ENCODE data around the gene EXOC4.

EXOC4 gene

GRCh38 chr7:133797818-133798520, 545.1 kb downstream of the EXOC4 start:
- intact Hi-C loops (cut with DNase I), result no loop called here
- DNase-seq, result no peak

GRCh38 chr7:133801341-133801740, 548.5 kb downstream of the EXOC4 start:
- DNase-seq, result no peak
- intact Hi-C loops (cut with DNase I), result no loop called here

- intact Hi-C loops (cut with DNase I), result no loop called here
- no peak for DNase-seq
Observed at GRCh38 chr7:133804127-133804526, 551.2 kb downstream of the EXOC4 start.

GRCh38 chr7:133805426-133805825, 552.5 kb downstream of the EXOC4 start:
- intact Hi-C loops (cut with DNase I), result no loop called here

GRCh38 chr7:133807624-133808492, 555.0 kb downstream of the EXOC4 start:
- intact Hi-C loops (cut with DNase I), result no loop called here
- no peak for DNase-seq

More at GRCh38 chr7:133805426-133805825, 552.5 kb downstream of the EXOC4 start:
- no peak for DNase-seq

GRCh38 chr7:133808493-133808866, 555.6 kb downstream of the EXOC4 start:
- intact Hi-C loops (cut with DNase I), result no loop called here
- no peak for DNase-seq

GRCh38 chr7:133812877-133813276, 560.0 kb downstream of the EXOC4 start:
- no peak for DNase-seq
- intact Hi-C loops (cut with DNase I), result no loop called here

- DNase-seq, result no peak
- intact Hi-C loops (cut with DNase I), result no loop called here
Observed at GRCh38 chr7:133815611-133816210, 562.8 kb downstream of the EXOC4 start.

GRCh38 chr7:133819695-133820094, 566.8 kb downstream of the EXOC4 start:
- intact Hi-C loops (cut with DNase I), result no loop called here
- DNase-seq, result no peak

GRCh38 chr7:133820584-133820983, 567.7 kb downstream of the EXOC4 start:
- no peak for DNase-seq
- intact Hi-C loops (cut with DNase I), result no loop called here

- no peak for DNase-seq
- intact Hi-C loops (cut with DNase I), result no loop called here
Observed at GRCh38 chr7:133821171-133821570, 568.3 kb downstream of the EXOC4 start.

- no peak for DNase-seq
Observed at GRCh38 chr7:133822001-133822641, 569.2 kb downstream of the EXOC4 start.

GRCh38 chr7:133822868-133823552, 570.1 kb downstream of the EXOC4 start:
- DNase-seq, result peak in 3 of 10 donors; percentile 25 to 70 (median 64)
- intact Hi-C loops (cut with DNase I), result no loop called here

More at GRCh38 chr7:133822001-133822641, 569.2 kb downstream of the EXOC4 start:
- intact Hi-C loops (cut with DNase I), result no loop called here

- no peak for DNase-seq
- intact Hi-C loops (cut with DNase I), result no loop called here
Observed at GRCh38 chr7:133824132-133824531, 571.3 kb downstream of the EXOC4 start.

- no peak for DNase-seq
- intact Hi-C loops (cut with DNase I), result no loop called here
Observed at GRCh38 chr7:133827707-133828623, 575.1 kb downstream of the EXOC4 start.

- DNase-seq, result no peak
- intact Hi-C loops (cut with DNase I), result no loop called here
Observed at GRCh38 chr7:133828906-133829305, 576.0 kb downstream of the EXOC4 start.

- intact Hi-C loops (cut with DNase I), result no loop called here
Observed at GRCh38 chr7:133829336-133829897, 576.5 kb downstream of the EXOC4 start.

GRCh38 chr7:133830081-133830480, 577.2 kb downstream of the EXOC4 start:
- intact Hi-C loops (cut with DNase I), result no loop called here
- no peak for DNase-seq

More at GRCh38 chr7:133829336-133829897, 576.5 kb downstream of the EXOC4 start:
- no peak for DNase-seq

GRCh38 chr7:133836666-133837065, 583.8 kb downstream of the EXOC4 start:
- intact Hi-C loops (cut with DNase I), result no loop called here
- no peak for DNase-seq

Measured in posterior cingulate gyrus (tissue), 11 donors.